ENCODE measurements around the gene CD86.

The CD86 gene

GRCh38 chr3:122060040-122060698 lies 5.0 kb downstream of the CD86 start:
- no peak for TF ChIP-seq CTCF (IDR thresholded peaks at IDR 0.05)
- no peak overlapping the region for H3K27ac ChIP-seq
- H3K36me3 ChIP-seq, result no peaks in the 10 kb centered on the region

DNA sequence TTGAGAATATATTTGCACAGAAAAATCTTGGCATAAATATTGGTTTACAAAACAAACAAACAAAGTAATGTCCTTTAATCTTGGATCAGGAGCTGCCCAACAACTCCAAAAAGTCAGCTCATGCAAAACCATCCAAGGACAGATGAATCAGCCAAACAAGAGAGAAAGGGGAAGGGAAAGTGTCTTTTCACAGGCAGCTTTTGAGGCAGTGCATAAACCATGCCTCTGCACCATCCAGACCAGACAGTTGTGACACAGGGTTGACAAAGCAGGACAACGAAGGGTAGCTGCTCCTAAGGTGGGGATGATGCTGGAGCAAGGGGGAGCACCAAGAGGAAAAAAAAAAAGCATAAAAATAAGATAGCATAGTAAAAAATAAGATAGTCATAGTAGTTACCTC lies 8.7 kb downstream of the CD86 start:
- Histone ChIP-seq H3K27me3 (no peaks in the 10 kb centered on the region), H3K27ac (no peak overlapping the region), H3K4me1 (ENCODE audit: control insufficient read depth in 1 of 2, insufficient read depth in 1 of 2, low read depth in 1 of 2, low read length in 1 of 2) (peaks cover 0 to 11% of the 10 kb centered on the region in 2 experiments), H3K4me3 (ENCODE audit: low read depth in 1 of 2, low read length in 1 of 2) (no peak overlapping the region), H3K9me3 (no peaks in the 10 kb centered on the region), H3K36me3 (no peaks in the 10 kb centered on the region)
- TF ChIP-seq CTCF (IDR thresholded peaks at IDR 0.05), result no peak

More at GRCh38 chr3:122060040-122060698, 5.0 kb downstream of the CD86 start:
- Histone ChIP-seq H3K4me1 (ENCODE audit: control insufficient read depth in 1 of 2, insufficient read depth in 1 of 2, low read depth in 1 of 2, low read length in 1 of 2) (no peaks in the 10 kb centered on the region), H3K9me3 (no peaks in the 10 kb centered on the region), H3K4me3 (ENCODE audit: low read depth in 1 of 2, low read length in 1 of 2) (no peak overlapping the region), H3K27me3 (peaks cover 8% of the 10 kb centered on the region)

- Histone ChIP-seq H3K9me3 (no peaks in the 10 kb centered on the region), H3K36me3 (no peaks in the 10 kb centered on the region), H3K4me3 (ENCODE audit: low read depth in 1 of 2, low read length in 1 of 2) (no peak overlapping the region), H3K4me1 (ENCODE audit: control insufficient read depth in 1 of 2, insufficient read depth in 1 of 2, low read depth in 1 of 2, low read length in 1 of 2) (peaks cover 0 to 11% of the 10 kb centered on the region in 2 experiments), H3K27ac (no peak overlapping the region), H3K27me3 (no peaks in the 10 kb centered on the region)
- TF ChIP-seq CTCF (IDR thresholded peaks at IDR 0.05), result no peak
Observed at GRCh38 chr3:122064326-122064725, 9.2 kb downstream of the CD86 start.

DNA sequence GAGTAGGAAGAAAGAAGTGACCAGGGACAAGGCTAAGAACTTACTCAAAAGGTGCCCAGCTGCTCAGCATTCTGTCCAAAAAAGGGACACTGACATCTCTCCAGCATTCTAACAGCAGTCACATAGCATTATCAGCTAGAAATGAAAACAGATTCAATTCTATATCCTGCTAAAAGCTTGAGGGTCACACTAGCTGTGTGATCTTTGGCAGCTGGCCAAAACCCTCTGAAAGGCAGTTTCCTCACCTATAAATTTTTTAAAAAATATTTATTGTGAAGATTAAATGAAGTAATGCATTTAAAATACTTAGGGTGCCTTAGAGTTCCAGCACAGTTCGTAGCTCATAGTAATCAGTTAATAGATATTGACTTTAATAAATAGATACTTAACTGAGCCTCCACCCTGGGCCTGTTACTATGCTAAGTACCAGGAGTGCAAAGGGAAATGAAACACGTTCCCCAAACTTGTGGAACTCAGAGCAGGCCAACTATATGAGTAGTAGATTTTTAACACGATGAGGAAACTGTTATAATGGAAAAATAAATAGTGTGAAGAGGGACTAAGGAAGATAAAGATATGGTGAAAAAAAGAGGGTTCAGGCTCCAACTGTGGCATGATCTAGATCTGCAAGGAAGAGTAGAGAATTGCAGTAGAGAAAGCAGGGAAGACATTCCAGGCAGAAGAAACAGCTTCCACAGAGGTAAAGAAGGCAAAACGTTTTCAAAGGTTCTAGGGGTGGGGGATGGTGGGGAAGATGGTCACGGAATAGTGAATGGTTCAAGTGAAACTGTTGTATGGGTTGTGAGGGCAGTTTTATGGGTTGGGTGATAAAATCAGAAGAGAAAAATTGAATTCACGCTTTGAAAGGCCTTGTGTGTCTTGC lies 11.4 kb downstream of the CD86 start:
- H3K27ac ChIP-seq, result no peak overlapping the region
- H3K27me3 ChIP-seq, result no peaks in the 10 kb centered on the region
- H3K9me3 ChIP-seq, result no peaks in the 10 kb centered on the region
- no peak for TF ChIP-seq CTCF (IDR thresholded peaks at IDR 0.05)
- peaks cover 0 to 11% of the 10 kb centered on the region in 2 experiments for H3K4me1 ChIP-seq (ENCODE audit: control insufficient read depth in 1 of 2, insufficient read depth in 1 of 2, low read depth in 1 of 2, low read length in 1 of 2)
- H3K4me3 ChIP-seq (ENCODE audit: low read depth in 1 of 2, low read length in 1 of 2), result no peak overlapping the region
- H3K36me3 ChIP-seq, result no peaks in the 10 kb centered on the region

- Histone ChIP-seq H3K4me1 (ENCODE audit: control insufficient read depth in 1 of 2, insufficient read depth in 1 of 2, low read depth in 1 of 2, low read length in 1 of 2) (peaks cover 0 to 11% of the 10 kb centered on the region in 2 experiments), H3K9me3 (no peaks in the 10 kb centered on the region), H3K27ac (no peak overlapping the region), H3K36me3 (no peaks in the 10 kb centered on the region), H3K4me3 (ENCODE audit: low read depth in 1 of 2, low read length in 1 of 2) (no peak overlapping the region), H3K27me3 (no peaks in the 10 kb centered on the region)
- no peak for TF ChIP-seq CTCF (IDR thresholded peaks at IDR 0.05)
Observed at GRCh38 chr3:122067214-122067550, 12.0 kb downstream of the CD86 start.

All from neutrophil (primary cell).